Hepatocyte (in vitro differentiated cells): ENCODE results near the gene PHACTR1.

Source experiments
- EZH2 ChIP-seq: fragments of 200-600 bp; sonication (generic); IDR thresholded peaks from 2 replicates; pipeline ENCODE4 v1.6.1; 2016; ENCODE audit warnings: antibody characterized with exemption, mild to moderate bottlenecking, borderline replicate concordance
- TF ChIP-seq, protein P1 (sequence below): fragments of 200-600 bp; sonication (generic); IDR thresholded peaks from 2 replicates; pipeline ENCODE4 v1.5.1; 2016; ENCODE audit warnings: antibody characterized with exemption, mild to moderate bottlenecking; ENCODE audit not compliant: poor library complexity

DNA sequence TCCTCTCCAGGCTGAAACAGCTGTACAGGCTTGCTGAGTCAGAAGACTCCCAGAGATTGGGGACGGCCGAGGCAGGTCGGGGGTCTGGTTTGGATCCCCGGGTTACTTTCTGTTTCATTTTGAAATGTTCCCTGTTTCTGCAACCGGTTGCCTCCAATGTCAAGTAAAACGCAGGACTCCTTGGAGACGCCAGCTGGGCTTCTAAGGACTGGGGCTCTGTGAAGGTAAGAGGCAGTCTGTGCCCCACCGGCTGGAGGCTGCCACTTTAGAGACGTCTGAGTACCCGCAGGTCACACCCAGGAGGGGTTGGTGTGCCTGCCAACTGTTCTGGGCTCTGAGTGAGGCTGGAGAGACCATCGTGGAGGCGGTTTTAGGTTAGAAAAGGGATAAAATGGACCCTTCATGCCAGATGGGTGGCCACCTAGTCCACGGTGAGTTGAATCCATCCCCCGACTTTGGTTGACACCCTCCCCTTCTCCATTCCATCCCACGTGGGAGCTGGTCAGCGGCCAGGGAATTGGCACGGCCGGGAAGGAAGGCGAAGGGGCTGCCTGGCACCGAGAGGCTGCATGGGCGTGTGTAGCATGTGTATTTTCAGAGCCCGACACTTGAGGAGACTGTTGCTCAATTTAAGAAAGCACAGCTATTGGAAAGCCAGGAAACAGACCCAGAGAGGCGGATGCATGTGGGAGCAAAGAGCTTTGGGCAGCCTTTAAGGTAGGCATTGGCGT lies 240.9 kb downstream of the PHACTR1 start:
- TF ChIP-seq, protein P1, sequence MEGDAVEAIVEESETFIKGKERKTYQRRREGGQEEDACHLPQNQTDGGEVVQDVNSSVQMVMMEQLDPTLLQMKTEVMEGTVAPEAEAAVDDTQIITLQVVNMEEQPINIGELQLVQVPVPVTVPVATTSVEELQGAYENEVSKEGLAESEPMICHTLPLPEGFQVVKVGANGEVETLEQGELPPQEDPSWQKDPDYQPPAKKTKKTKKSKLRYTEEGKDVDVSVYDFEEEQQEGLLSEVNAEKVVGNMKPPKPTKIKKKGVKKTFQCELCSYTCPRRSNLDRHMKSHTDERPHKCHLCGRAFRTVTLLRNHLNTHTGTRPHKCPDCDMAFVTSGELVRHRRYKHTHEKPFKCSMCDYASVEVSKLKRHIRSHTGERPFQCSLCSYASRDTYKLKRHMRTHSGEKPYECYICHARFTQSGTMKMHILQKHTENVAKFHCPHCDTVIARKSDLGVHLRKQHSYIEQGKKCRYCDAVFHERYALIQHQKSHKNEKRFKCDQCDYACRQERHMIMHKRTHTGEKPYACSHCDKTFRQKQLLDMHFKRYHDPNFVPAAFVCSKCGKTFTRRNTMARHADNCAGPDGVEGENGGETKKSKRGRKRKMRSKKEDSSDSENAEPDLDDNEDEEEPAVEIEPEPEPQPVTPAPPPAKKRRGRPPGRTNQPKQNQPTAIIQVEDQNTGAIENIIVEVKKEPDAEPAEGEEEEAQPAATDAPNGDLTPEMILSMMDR, result peak; percentile 29
- TF ChIP-seq EZH2, result no peak
